Endometrial microvascular endothelial cells (primary cell): ENCODE data around the gene CPVL. TPM values are rescaled to one million over a fixed set of nuclear protein-coding genes. Genes with fewer than 3 reads are reported as not detected.

Source experiments
- in situ Hi-C: cut with HindIII; loops from 2 replicates; pipeline ENCODE4 v1.10.0; 2017; ENCODE audit warnings: low sequenced_read_pairs, low pct_unique_long_range_greater_than_20kb; ENCODE audit errors: inconsistent ontology term
- total RNA-seq: library from RNA; depleted of rRNA; stranded (reverse); fragments of >200 nt; gene quantifications from one replicate; pipeline ENCODE4 v1.2.3, GENCODE V29; 2015; ENCODE audit errors: inconsistent ontology term

Gene CPVL
- total RNA-seq, 1 donor from 2014 or later, result not detected

- in situ Hi-C loops, result no loop called here
These were observed 18.8 kb downstream of the CPVL start for GRCh38 chr7:29127527-29127926.

- in situ Hi-C loops, result no loop called here
These were observed 19.5 kb downstream of the CPVL start for GRCh38 chr7:29126804-29127203.

- in situ Hi-C loops, result loop anchor here (25.0 kb wide), 1 partner anchor 289 kb away; no protein-coding TSS in a partner anchor
These were observed 22.6 kb downstream of the CPVL start for GRCh38 chr7:29123626-29124190.

GRCh38 chr7:29122759-29123158, 23.6 kb downstream of the CPVL start:
- in situ Hi-C loops, result loop anchor here (25.0 kb wide), 1 partner anchor 290 kb away; no protein-coding TSS in a partner anchor

- in situ Hi-C loops, result loop anchor here (25.0 kb wide), 1 partner anchor 290 kb away; no protein-coding TSS in a partner anchor
These were observed 24.3 kb downstream of the CPVL start for GRCh38 chr7:29122081-29122480.

- in situ Hi-C loops, result loop anchor here (25.0 kb wide), 1 partner anchor 291 kb away; no protein-coding TSS in a partner anchor
These were observed 25.4 kb downstream of the CPVL start for GRCh38 chr7:29120955-29121354.

GRCh38 chr7:29119538-29119937, 26.8 kb downstream of the CPVL start:
- in situ Hi-C loops, result loop anchor here (25.0 kb wide), 1 partner anchor 293 kb away; no protein-coding TSS in a partner anchor

GRCh38 chr7:29116361-29117200, 29.8 kb downstream of the CPVL start:
- in situ Hi-C loops, result loop anchor here (25.0 kb wide), 1 partner anchor 296 kb away; no protein-coding TSS in a partner anchor

GRCh38 chr7:29115753-29116152, 30.6 kb downstream of the CPVL start:
- in situ Hi-C loops, result loop anchor here (25.0 kb wide), 1 partner anchor 297 kb away; no protein-coding TSS in a partner anchor

- in situ Hi-C loops, result loop anchor here (25.0 kb wide), 1 partner anchor 297 kb away; no protein-coding TSS in a partner anchor
These were observed 31.1 kb downstream of the CPVL start for GRCh38 chr7:29115130-29115687.

GRCh38 chr7:29114266-29114665, 32.1 kb downstream of the CPVL start:
- in situ Hi-C loops, result loop anchor here (25.0 kb wide), 1 partner anchor 298 kb away; no protein-coding TSS in a partner anchor

- in situ Hi-C loops, result loop anchor here (25.0 kb wide), 1 partner anchor 299 kb away; no protein-coding TSS in a partner anchor
These were observed 32.8 kb downstream of the CPVL start for GRCh38 chr7:29113384-29114102.

- in situ Hi-C loops, result loop anchor here (25.0 kb wide), 1 partner anchor 300 kb away; no protein-coding TSS in a partner anchor
These were observed 33.6 kb downstream of the CPVL start for GRCh38 chr7:29112721-29113120.

GRCh38 chr7:29109899-29110298, 36.4 kb downstream of the CPVL start:
- in situ Hi-C loops, result loop anchor here (25.0 kb wide), 1 partner anchor 302 kb away; no protein-coding TSS in a partner anchor

GRCh38 chr7:29109358-29109757, 37.0 kb downstream of the CPVL start:
- in situ Hi-C loops, result loop anchor here (25.0 kb wide), 1 partner anchor 303 kb away; no protein-coding TSS in a partner anchor

- in situ Hi-C loops, result loop anchor here (25.0 kb wide), 1 partner anchor 305 kb away; no protein-coding TSS in a partner anchor
These were observed 39.3 kb downstream of the CPVL start for GRCh38 chr7:29107056-29107455.

- in situ Hi-C loops, result loop anchor here (25.0 kb wide), 1 partner anchor 306 kb away; no protein-coding TSS in a partner anchor
These were observed 39.7 kb downstream of the CPVL start for GRCh38 chr7:29106669-29106988.
